ENCODE results near the gene MRPL14. TPM values are rescaled to one million over a fixed set of nuclear protein-coding genes. Genes with fewer than 3 reads are reported as not detected.

The MRPL14 gene
- total and polyA plus RNA-seq, 9 of the 15 experiments (the other 6 are each of a cell fraction or from before 2014, with no cell fraction given), result 126 to 424 (median 165) TPM

GRCh38 chr6:44129841-44130322 lies 2.6 kb upstream of the MRPL14 start (continued):
- TF ChIP-seq CEBPZ (IDR thresholded peaks at IDR 0.05; ENCODE audit: borderline replicate concordance, low read depth, low read length) (no peak), CC2D1A (IDR thresholded peaks at IDR 0.05) (no peak; the same call in 1 of the 2 replicates), CTCFL (IDR thresholded peaks at IDR 0.05; ENCODE audit: borderline replicate concordance, insufficient read depth, low read depth, low read length, poor library complexity, severe bottlenecking) (no peak), HCFC1 (IDR thresholded peaks at IDR 0.05; ENCODE audit: low read depth, low read length) (0 out of 2 replicates have a peak, but pooled peaks have one; percentile 31), NRF1 (conservative IDR thresholded peaks at IDR 0.05 in 1 of 2, IDR thresholded peaks at IDR 0.05 in 1 of 2) (0 out of 4 replicates have a peak, but pooled peaks of 1 of the 2 experiments have one; percentile 28), ATF1 (CRISPR knock-in tag; IDR thresholded peaks at IDR 0.05) (no peak), ATF1 (tag; IDR thresholded peaks at IDR 0.05) (peak; percentile 44), ZBTB9 (CRISPR knock-in tag; IDR thresholded peaks at IDR 0.05) (no peak), ZNF436 (CRISPR knock-in tag; IDR thresholded peaks at IDR 0.05) (peak; percentile 90), MXD1 (CRISPR knock-in tag; IDR thresholded peaks at IDR 0.05; ENCODE audit: borderline replicate concordance, poor library complexity, severe bottlenecking) (peak; percentile 8), ZNF253 (CRISPR knock-in tag; conservative IDR thresholded peaks at IDR 0.05) (no peak), CTBP1 (IDR thresholded peaks at IDR 0.05; ENCODE audit: borderline replicate concordance) (peak; percentile 81; the same call in 1 of the 2 replicates), NFIC (IDR thresholded peaks at IDR 0.05) (peak; percentile 84), NEUROD1 (IDR thresholded peaks at IDR 0.05; ENCODE audit: borderline replicate concordance, low read depth, low read length, partially characterized antibody) (peak; percentile 43), GATAD2B (IDR thresholded peaks at IDR 0.05; ENCODE audit: borderline replicate concordance) (no peak; the same call in none of the 2 replicates), SMAD4 (CRISPR knock-in tag; conservative IDR thresholded peaks at IDR 0.05) (0 out of 2 replicates have a peak, but pooled peaks have one; percentile 39), ZNF740 (CRISPR knock-in tag; IDR thresholded peaks at IDR 0.05) (no peak), ZNF740 (tag; IDR thresholded peaks at IDR 0.05) (no peak), RNF2 (IDR thresholded peaks at IDR 0.05) (peak; percentile 34; the same call in 1 of the 2 replicates), SIN3A (IDR thresholded peaks at IDR 0.05; ENCODE audit: borderline replicate concordance in 2 of 2, control insufficient read depth in 1 of 2, low read depth in 2 of 2, low read length in 2 of 2) (no peak)

All from K562 (cell line).